Stimulated activated CD4-positive, alpha-beta T cell treated with anti-CD3 and anti-CD28 coated beads, TNF-alpha, amount 100 ng/mL, for 48 hours (primary cell): Measurements from ENCODE around the gene PEX11B.
A peak's percentile ranks its signal among the peaks of the same experiment; 100 is the strongest.

Experiments used
- DNase-seq, 3 donors: peaks; one replicate each; pipeline ENCODE4 v3.0.0-alpha.2; 2020; ENCODE audit warnings: low read depth in 3 of 3

The PEX11B gene, protein sequence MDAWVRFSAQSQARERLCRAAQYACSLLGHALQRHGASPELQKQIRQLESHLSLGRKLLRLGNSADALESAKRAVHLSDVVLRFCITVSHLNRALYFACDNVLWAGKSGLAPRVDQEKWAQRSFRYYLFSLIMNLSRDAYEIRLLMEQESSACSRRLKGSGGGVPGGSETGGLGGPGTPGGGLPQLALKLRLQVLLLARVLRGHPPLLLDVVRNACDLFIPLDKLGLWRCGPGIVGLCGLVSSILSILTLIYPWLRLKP

DNA sequence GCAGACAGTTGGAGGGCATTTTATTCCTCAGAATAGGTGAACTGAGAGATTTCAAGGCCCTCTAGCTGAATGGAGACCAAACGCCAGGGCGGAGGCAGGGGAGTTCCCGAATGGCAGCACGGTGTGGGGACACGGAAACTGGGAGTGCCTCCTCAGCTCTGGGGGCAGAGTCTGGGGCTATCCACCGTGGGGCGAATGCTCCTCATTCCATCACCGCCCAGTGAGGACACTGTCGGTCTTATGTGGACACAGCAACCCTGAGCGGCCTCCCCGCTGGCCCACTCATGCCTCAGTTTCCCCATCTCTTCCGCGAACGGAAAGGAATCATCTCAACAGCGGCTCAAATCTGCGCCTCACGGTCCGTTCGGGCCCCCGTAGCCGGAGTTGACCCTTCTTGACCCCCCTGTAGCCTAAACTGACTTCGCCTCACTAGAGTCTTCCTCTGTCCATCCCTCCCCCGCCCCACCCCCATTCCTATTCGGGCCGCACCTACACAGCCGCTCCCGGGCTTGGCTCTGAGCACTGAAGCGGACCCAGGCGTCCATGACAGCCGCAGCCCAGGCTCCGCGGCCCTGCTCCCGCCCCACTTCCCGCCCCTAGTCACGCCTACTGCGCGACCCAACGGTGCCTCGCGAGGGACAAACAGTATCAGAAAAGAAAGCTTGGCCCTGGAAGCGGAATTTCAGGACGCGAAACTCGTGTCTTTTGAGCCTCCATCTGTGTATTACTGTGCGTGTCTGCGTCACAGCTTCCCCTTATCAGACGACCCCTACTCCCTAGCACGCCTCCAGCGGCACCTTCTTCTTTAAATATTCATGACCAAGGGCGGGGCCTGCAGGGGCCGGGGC is at the start of gene PEX11B:
TSS of gene PEX11B (minus strand) at position 574 of the 848 bp plus-strand sequence. CDS start at position 545, 29 bp downstream.
- peak; percentile 80 to 89 (median 84) for DNase-seq

DNA sequence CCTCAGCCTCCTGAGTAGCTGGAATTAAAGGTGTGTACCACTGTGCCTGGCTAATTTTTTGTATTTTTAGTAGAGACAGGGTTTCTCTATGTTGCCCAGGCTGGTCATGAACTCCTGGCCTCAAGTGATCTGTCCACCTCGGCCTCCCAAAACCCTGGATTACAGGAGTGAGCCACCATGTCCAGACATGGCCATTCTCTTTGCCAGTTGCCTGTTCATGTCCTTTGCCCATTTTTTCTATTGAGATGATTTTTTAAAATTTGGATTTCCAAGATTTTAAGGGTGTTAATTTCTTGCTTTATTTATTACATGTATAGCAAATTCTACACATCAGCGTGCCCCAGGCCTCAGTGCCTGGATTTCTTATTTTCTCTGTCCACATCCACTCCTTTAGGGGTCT is 48.8 kb upstream of the PEX11B start:
- DNase-seq: no peak

- no peak for DNase-seq
Measured at GRCh38 chr1:145965119-145965744, 46.7 kb upstream of the PEX11B start.

DNA sequence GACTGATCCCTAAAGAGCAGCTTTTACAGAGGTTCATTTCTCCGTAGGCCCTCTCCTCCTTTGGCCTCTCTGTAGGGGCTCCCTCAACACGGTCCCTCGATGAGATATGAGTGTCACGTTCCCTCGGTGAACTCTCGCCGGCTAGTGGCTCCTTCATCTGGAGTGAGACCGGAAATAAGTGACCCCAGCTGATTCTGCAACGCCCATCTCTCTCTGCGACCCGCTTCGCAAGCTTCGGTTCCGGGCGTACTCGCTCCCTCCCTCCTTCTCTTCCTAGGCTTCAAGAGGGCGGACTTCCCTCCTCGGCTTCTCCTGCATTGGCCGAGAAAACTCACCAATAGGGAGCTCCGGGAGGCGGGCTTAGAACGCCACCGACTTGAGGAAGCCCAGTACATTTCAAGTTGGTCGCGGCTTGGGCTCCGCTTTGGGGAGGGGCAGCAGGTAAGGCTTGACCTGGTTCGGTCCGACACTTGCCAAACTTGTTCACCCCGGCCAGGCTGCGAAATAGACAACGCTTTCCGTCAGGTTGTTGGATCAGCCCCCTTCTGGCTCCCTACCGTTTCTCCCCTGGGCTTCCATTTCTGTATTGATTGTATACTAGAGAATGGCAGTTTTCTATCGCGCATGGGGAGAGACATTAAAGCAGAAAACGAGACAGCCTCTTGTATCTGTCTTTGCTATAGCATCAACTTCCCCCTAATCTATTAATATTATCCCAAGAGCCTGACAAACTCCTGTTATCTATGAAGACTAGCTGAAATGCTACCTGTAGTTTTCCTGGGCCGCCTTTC is 46.0 kb upstream of the PEX11B start, which contains the start of the genes ANKRD34A and POLR3GL:
TSS of gene ANKRD34A (minus strand) at position 248 of the 791 bp plus-strand sequence. CDS start 2,816 bp downstream, outside the sequence.
TSS of gene POLR3GL (plus strand) at position 363 of the 791 bp plus-strand sequence. CDS start 10,176 bp downstream, outside the sequence.
- DNase-seq: peak; percentile 79 to 87 (median 86)

GRCh38 chr1:145963265-145964019 is 44.9 kb upstream of the PEX11B start:
- DNase-seq: no peak

DNA sequence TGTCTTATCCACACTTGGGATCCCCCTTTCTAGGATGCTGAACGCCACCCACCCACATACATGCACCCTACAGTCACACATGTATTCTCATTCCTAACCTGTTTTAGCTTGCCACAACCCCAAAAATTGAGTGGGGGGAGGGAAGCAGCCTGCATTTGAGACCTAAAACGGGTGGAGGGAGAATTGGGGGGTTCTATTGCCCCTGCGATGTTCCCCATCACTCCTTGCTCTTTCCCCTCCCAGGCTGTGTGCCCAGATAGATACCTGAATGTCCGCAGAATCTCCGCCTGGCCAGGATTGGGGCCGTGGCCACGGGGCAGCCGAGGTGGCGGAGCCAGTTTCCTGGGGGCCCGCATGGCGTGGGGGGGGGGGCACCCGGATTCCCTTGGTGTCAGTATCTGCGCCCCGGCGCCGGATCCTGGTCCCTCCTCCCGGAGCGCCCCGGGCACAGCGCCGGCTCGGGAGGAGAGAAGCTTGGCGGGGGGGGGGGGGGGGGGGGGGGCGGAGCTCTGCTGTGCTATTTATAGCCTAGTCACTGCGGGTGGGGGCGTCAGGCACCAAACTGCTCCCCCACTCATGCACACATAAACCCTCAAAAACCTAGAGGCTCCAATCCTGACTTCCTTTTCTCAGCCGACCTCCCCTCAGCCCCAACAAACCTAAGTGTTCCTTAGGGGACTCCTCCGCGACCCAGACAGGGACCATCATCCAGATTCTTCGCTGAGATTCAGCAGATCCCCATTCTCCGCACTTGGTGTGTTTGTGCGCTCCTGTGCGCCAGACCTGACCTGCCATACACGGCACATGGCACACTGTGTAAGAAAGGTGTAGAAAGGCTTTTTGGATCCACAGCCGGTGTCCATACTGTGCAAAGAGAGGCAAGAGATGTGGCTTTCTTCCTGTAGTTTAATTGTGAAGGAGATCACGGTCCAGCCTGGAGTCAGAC is 43.9 kb upstream of the PEX11B start:
- no peak for DNase-seq

DNA sequence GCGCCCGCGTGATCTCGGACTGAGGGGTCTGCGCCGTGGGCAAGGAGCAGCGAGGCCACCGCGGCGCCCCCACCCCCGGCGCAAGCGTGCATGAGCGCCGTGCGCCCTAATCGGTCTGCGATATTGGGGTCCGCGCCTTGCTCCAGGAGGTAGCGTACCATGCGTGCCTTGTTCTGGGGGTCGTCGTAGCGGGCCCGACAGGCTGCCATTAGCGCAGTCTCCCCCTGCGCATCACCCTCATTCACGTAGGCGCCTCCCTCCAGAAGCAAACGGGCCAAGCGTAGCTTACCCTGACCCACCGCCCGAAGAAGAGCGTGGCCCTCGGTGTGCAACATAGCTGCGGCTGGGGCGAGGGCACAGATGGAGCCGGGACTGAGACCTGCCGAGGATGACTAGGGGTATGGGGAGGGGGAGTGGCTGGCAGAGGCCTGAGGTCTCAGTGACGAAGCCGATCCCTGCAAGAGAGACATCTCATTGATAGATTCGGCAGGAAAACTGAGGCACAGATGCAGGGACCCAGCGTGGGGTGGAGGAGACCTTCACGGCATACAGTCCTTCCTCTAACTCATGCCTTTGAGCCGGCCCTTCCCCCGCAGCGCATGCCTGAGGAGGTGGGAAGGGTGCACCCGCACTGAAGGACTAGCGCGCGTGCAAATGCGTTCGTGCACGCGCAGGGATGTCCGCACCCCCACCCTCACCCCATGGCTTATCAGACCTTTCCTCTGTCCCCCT is 43.1 kb upstream of the PEX11B start:
- DNase-seq: peak in 1 of 3 donors; percentile 55

DNA sequence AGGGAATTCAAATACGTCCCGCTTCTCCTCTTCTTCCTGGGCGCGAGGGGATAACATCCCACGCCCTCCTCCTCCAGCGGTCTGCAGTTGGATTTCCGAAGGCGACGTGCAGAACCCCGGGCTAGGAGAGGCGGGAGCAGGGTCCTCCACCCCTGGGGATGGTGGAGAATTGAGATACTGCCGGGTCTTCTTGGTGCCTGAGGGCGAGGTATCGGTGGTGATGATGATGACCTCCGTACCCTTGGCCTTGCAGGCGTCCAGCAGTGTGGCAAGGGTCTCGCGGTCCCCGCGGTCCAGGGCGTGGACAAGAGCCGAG is 42.5 kb upstream of the PEX11B start:
- no peak for DNase-seq

DNA sequence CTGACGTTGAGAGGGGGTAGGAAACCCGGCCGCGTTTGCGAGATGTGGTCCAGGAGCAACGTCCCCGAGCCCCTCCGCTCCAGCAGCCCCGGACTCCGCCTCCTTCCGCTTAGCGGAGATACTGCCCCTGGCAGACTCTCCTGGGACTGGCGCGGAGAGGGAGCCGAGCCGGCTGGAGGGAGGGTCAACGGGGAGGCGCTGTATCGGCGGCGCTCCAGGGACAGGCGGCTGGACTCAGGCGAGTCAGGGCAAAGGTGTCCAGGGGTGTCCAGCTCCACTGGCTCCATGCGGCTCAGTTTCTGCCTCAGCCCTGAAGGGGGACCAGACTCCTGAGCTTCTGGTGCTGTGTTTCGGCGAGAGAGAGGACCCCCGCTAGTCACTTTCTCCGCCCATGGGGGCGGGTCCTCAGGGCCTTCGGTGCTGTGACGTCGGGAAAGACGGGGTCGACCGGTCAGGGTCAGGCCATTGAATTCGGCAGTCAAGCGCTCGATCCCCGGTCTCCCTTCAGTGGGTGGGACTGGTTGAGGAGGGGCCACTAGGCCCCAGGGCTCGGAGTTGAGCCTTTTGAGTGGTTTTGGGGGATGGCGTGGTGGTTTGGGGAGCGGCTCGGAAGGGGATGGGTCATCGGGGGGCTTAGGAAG is 42.1 kb upstream of the PEX11B start:
- DNase-seq: no peak

DNA sequence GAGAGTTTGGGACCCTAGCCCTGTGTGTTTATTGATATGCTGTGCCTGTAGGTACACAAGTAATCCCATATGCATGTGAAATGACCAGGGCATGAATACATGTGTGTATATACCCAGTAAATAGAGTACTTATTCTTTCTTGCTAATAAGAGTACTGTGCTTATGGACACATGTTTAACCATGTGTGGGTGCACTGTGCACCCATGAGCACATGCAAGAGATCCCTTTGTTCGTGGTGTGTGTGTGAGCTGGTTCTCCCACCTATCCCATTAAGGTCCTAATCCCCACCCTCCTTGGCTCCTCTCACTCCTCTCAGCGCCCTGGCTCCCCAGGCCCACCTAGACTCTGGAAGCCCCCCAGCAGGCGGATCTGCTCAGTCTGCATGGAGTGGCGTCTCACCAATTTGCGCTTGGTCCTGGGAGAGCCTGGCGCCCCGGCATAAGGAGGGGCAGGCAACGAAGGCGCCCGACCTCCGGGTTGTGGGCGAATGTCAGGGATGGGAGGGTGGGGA is 41.5 kb upstream of the PEX11B start:
- no peak for DNase-seq

- no peak for DNase-seq
Measured at GRCh38 chr1:145959333-145959732, 40.8 kb upstream of the PEX11B start.

DNA sequence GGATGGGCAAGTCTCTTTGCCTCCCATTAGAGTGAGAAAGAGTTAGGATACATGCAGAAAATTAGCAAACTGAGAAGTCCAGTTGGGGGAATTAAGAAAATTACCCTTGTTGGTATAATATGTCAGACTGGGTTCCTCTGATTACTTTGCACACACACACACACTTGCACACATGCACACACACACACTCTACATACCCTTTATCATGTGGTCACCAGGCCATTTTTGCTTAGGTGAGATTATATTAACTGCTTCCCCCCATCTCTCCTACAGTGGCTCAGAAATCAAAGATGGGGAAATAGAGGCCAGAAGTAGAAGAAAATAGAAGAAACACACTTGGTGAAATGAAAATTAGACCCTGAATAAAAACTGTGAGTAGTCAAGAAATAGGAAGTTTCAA is 40.2 kb upstream of the PEX11B start:
- no peak for DNase-seq

DNA sequence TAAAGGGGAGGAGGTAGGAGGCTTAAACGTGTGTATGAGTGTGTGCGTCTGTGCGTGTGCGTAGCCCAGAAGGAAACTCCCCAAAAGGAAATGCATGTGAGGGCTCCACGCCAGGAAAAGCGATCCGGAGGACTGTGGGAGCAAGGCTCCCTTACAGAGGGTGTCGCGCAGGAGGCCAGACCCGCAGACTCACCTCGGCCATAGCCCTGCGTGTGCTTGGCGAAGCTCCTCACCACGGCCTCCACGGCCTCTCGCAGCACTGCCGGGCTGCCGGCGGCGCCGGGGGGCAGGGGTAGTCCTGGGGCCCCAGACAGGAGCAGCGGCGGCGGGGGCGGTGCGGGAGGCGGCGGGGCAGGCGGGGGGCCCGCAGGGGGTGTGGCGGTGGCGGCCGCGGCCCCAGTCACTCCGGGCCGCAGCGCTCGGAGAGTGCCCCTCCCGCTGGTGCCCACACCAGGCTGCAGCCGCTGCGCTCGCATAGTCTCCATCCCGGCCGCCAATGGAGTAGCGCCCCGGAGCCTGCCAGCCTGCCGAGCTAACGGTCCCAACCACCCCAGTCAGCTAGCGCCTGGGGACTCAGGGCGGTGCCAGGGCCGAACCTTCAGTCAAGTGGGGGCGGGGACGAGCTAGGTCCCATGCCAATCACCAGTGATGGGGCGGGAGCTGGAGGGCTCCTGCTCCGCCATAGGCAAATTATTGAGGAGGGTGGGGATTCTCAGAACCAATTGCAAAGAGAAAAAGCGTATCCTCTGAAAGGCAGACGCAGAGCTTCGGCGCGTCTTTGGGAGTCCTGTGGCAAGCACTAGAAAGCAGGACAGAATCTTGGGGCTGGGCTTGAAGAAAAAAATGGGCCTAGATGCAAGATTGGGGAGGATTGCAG is 39.2 kb upstream of the PEX11B start, which contains the start of gene LIX1L:
TSS of gene LIX1L (minus strand) at position 575 of the 877 bp plus-strand sequence. CDS start at position 485, 90 bp downstream.
- peak; percentile 91 to 96 (median 94) for DNase-seq

- DNase-seq: no peak
Measured at GRCh38 chr1:145956781-145957442, 38.4 kb upstream of the PEX11B start.

- DNase-seq: no peak
Measured at GRCh38 chr1:145956361-145956760, 37.8 kb upstream of the PEX11B start.

DNA sequence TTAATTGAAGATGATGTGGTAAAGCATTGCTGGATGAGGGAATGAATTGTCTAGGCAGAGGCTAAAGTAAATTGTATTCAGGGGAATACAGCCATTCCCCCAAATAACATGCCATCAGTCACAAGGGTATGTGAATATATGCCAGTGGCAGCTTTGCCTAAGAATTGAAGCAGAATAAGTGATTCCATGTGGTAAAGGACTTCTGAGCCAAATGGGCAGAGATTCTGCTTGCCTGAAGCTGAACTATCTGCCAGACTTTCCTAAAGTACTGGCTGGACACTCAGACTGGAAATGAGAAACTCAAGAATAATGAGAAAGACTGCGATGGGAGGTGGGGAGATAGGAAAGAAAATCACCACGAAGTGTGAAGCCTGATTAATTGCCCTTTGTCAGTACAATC is 36.9 kb upstream of the PEX11B start:
- DNase-seq: no peak

- DNase-seq: no peak
Measured at GRCh38 chr1:145953861-145954260, 35.3 kb upstream of the PEX11B start.
